Measurements from ENCODE around the gene KCNG2.

DNA sequence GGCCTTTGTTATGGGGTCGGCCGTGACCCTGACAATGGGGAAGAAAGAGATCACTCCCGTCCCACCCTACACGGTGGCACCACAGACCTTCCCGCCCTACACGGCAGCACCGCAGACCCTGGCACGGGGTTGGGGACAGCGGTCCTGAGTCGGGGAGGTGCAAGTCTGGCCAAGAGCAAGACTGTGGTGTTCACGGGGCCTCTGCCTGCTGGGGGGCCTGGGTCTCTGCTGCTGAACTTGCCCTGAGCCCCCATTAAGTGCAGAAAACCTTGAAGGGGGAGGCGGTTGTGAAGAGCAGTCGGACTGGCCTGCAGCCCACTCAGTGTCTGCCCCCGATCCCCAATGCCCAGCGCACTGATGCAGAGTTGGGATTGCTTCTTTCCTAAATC, 77.8 kb downstream of the KCNG2 start:
- TF ChIP-seq, protein P1, sequence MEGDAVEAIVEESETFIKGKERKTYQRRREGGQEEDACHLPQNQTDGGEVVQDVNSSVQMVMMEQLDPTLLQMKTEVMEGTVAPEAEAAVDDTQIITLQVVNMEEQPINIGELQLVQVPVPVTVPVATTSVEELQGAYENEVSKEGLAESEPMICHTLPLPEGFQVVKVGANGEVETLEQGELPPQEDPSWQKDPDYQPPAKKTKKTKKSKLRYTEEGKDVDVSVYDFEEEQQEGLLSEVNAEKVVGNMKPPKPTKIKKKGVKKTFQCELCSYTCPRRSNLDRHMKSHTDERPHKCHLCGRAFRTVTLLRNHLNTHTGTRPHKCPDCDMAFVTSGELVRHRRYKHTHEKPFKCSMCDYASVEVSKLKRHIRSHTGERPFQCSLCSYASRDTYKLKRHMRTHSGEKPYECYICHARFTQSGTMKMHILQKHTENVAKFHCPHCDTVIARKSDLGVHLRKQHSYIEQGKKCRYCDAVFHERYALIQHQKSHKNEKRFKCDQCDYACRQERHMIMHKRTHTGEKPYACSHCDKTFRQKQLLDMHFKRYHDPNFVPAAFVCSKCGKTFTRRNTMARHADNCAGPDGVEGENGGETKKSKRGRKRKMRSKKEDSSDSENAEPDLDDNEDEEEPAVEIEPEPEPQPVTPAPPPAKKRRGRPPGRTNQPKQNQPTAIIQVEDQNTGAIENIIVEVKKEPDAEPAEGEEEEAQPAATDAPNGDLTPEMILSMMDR (IDR thresholded peaks at IDR 0.05): no peak
- no peak for TF ChIP-seq EP300 (IDR thresholded peaks at IDR 0.05; ENCODE audit: borderline replicate concordance in 1 of 2, low read depth in 1 of 2, low read length in 1 of 2)
- no peak for TF ChIP-seq TAF1 (IDR thresholded peaks at IDR 0.05; ENCODE audit: borderline replicate concordance, low read depth, low read length)
- no peak for TF ChIP-seq POLR2AphosphoS5 (IDR thresholded peaks at IDR 0.05; ENCODE audit: low read depth, low read length)
- TF ChIP-seq CHD2 (IDR thresholded peaks at IDR 0.05; ENCODE audit: low read length, partially characterized antibody): no peak
- TF ChIP-seq, protein P2, sequence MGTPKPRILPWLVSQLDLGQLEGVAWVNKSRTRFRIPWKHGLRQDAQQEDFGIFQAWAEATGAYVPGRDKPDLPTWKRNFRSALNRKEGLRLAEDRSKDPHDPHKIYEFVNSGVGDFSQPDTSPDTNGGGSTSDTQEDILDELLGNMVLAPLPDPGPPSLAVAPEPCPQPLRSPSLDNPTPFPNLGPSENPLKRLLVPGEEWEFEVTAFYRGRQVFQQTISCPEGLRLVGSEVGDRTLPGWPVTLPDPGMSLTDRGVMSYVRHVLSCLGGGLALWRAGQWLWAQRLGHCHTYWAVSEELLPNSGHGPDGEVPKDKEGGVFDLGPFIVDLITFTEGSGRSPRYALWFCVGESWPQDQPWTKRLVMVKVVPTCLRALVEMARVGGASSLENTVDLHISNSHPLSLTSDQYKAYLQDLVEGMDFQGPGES (IDR thresholded peaks at IDR 0.05; ENCODE audit: low read depth, low read length): no peak
- no peak for TF ChIP-seq RAD21 (IDR thresholded peaks at IDR 0.05; ENCODE audit: low read length)
- TF ChIP-seq MXI1 (IDR thresholded peaks at IDR 0.05; ENCODE audit: low read depth, low read length): no peak
- TF ChIP-seq, protein P3, sequence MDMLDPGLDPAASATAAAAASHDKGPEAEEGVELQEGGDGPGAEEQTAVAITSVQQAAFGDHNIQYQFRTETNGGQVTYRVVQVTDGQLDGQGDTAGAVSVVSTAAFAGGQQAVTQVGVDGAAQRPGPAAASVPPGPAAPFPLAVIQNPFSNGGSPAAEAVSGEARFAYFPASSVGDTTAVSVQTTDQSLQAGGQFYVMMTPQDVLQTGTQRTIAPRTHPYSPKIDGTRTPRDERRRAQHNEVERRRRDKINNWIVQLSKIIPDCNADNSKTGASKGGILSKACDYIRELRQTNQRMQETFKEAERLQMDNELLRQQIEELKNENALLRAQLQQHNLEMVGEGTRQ (IDR thresholded peaks at IDR 0.05; ENCODE audit: borderline replicate concordance, low read depth, low read length): no peak
- no peak for TF ChIP-seq NRF1 (IDR thresholded peaks at IDR 0.05; ENCODE audit: low read depth, low read length)
- TF ChIP-seq, protein P4, sequence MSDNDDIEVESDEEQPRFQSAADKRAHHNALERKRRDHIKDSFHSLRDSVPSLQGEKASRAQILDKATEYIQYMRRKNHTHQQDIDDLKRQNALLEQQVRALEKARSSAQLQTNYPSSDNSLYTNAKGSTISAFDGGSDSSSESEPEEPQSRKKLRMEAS (IDR thresholded peaks at IDR 0.05; ENCODE audit: low read depth): no peak

All from SK-N-SH (cell line).